Measurements from ENCODE around the gene ZDHHC13. TPM values are rescaled to one million over a fixed set of nuclear protein-coding genes. Genes with fewer than 3 reads are reported as not detected.

Gene ZDHHC13
- total RNA-seq, 1 experiment from 2014 or later, result 21.8 TPM

DNA sequence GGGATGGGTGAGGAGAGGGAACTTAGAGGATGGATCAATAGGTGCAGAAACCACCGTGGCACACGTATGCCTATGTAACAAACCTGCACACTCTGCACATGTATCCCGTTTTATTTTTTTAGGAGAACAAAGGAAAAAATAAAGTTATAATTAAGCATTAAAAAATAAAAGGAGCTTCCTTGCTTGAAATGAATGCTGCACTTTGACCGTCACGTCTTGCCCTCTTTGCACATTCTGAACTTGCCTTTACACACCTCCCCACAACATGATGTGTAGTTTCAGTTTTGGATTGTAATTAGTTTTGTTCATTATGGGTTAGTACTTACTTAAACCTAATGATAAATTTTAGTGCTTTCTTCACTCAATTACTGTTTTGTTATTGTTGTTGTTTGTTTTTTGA, 87.9 kb downstream of the ZDHHC13 start:
- no TSS peak for BruUV-seq (replicated peaks)
- Histone ChIP-seq H3K27me3 (ENCODE audit: insufficient read depth, low read length) (peaks cover 21% of the 10 kb centered on the region; the same call in 1 of the 2 replicates), H3K79me2 (ENCODE audit: insufficient read depth, low read length) (no peaks in the 10 kb centered on the region), H3K9me3 (ENCODE audit: control insufficient read depth in 1 of 2, insufficient read depth in 1 of 2, low read depth in 1 of 2, low read length in 2 of 2) (no peaks in the 10 kb centered on the region), H3K4me2 (ENCODE audit: low read length) (no peak overlapping the region), H3K9me2 (ENCODE audit: insufficient read depth) (no peaks in the 10 kb centered on the region), H3K4me3 (replicated peaks in 1 of 2; ENCODE audit: low read depth in 1 of 2, low read length in 2 of 2) (no peak overlapping the region), H4K20me1 (ENCODE audit: insufficient read depth) (no peaks in the 10 kb centered on the region), H2AFZ (ENCODE audit: low read depth, low read length, poor library complexity, severe bottlenecking) (no peak overlapping the region), H3K4me1 (ENCODE audit: control insufficient read depth in 1 of 2, insufficient read depth in 2 of 2, low read length in 2 of 2) (peaks cover 3 to 7% of the 10 kb centered on the region in 2 experiments; a peak in 1 of 4 replicates), H3K9ac (ENCODE audit: low read length) (no peak overlapping the region), H3K36me3 (ENCODE audit: control insufficient read depth in 1 of 2, insufficient read depth in 2 of 2, low read length in 2 of 2) (no peaks in the 10 kb centered on the region), H3K27ac (ENCODE audit: low read depth, low read length) (no peak overlapping the region)
- ChIA-PET CTCF (no interaction called here), POLR2A (no interaction called here), RAD21 (ENCODE audit: low non-redundant PET in 1 of 2, low total read pairs in 2 of 2, uncharacterized antibody in 2 of 2, unreplicated experiment in 2 of 2) (no interaction called here)
- ATAC-seq (no peak), DNase-seq (ENCODE audit: low read depth, low spot score) (no peak)
- intact Hi-C loops (cut with micrococcal nuclease), result no loop called here
- TF ChIP-seq SIN3A (IDR thresholded peaks at IDR 0.05; ENCODE audit: low read depth), result no peak
- no peak for TF ChIP-seq CBX3 (IDR thresholded peaks at IDR 0.05; ENCODE audit: low read depth)
- no peak for TF ChIP-seq POLR2AphosphoS5 (IDR thresholded peaks at IDR 0.05; ENCODE audit: low read depth, low read length)
- no peak for TF ChIP-seq CEBPB (IDR thresholded peaks at IDR 0.05; ENCODE audit: low read depth)
- no peak for TF ChIP-seq JUND (IDR thresholded peaks at IDR 0.05)
- TF ChIP-seq RAD21 (IDR thresholded peaks at IDR 0.05; ENCODE audit: low read depth), result no peak
- TF ChIP-seq ZFX (IDR thresholded peaks at IDR 0.05), result no peak
- no peak for TF ChIP-seq ELF1 (IDR thresholded peaks at IDR 0.05; ENCODE audit: borderline replicate concordance, low read depth)

DNA sequence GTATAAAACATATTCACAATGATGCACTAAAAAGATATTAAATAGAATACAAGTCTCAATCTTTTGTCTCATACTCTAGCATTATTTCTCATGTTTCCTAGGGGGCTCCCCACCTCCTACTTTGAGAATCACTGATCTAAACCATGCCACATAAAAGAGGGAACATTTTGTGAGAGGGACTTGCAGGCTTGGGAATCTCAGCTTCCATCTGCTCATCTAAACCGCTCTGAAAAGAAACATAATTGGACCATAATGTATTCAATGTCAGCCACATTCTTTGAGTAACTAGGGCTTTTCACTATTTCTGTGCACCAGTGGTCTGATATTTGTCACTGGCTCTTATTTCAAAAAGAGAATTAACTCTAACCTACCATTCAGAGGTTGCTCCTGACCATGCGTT, 91.2 kb downstream of the ZDHHC13 start:
- H3K9ac ChIP-seq (ENCODE audit: low read length), result no peak overlapping the region
- no TSS peak for BruUV-seq (replicated peaks)
- no peak overlapping the region for H2AFZ ChIP-seq (ENCODE audit: low read depth, low read length, poor library complexity, severe bottlenecking)
- TF ChIP-seq CBX3 (IDR thresholded peaks at IDR 0.05; ENCODE audit: low read depth) (no peak), CEBPB (IDR thresholded peaks at IDR 0.05; ENCODE audit: low read depth) (no peak)
- no peaks in the 10 kb centered on the region for H3K9me3 ChIP-seq (ENCODE audit: control insufficient read depth in 1 of 2, insufficient read depth in 1 of 2, low read depth in 1 of 2, low read length in 2 of 2)
- no peaks in the 10 kb centered on the region for H3K36me3 ChIP-seq (ENCODE audit: control insufficient read depth in 1 of 2, insufficient read depth in 2 of 2, low read length in 2 of 2)
- no peaks in the 10 kb centered on the region for H4K20me1 ChIP-seq (ENCODE audit: insufficient read depth)
- CTCF ChIA-PET, result no interaction called here
- POLR2A ChIA-PET, result no interaction called here
- DNase-seq (ENCODE audit: low read depth, low spot score) (no peak), ATAC-seq (no peak)
- no peaks in the 10 kb centered on the region for H3K9me2 ChIP-seq (ENCODE audit: insufficient read depth)
- peaks cover 15% of the 10 kb centered on the region; the same call in 1 of the 2 replicates for H3K27me3 ChIP-seq (ENCODE audit: insufficient read depth, low read length)
- H3K4me3 ChIP-seq (replicated peaks in 1 of 2; ENCODE audit: low read depth in 1 of 2, low read length in 2 of 2), result no peak overlapping the region
- no peak overlapping the region for H3K27ac ChIP-seq (ENCODE audit: low read depth, low read length)
- RAD21 ChIA-PET (ENCODE audit: low non-redundant PET in 1 of 2, low total read pairs in 2 of 2, uncharacterized antibody in 2 of 2, unreplicated experiment in 2 of 2), result no interaction called here
- intact Hi-C loops (cut with micrococcal nuclease), result no loop called here
- peaks cover 0 to 2% of the 10 kb centered on the region in 2 experiments; a peak in 1 of 4 replicates for H3K4me1 ChIP-seq (ENCODE audit: control insufficient read depth in 1 of 2, insufficient read depth in 2 of 2, low read length in 2 of 2)
- no peaks in the 10 kb centered on the region for H3K79me2 ChIP-seq (ENCODE audit: insufficient read depth, low read length)
- no peak overlapping the region for H3K4me2 ChIP-seq (ENCODE audit: low read length)

Measured in HCT116 (cell line).